B cell (primary cell): Measurements from ENCODE around the gene LRRC25. TPM values are rescaled to one million over a fixed set of nuclear protein-coding genes. Genes with fewer than 3 reads are reported as not detected.

ENCODE experiments used
- ATAC-seq: fragments of 200-7000 bp; cut with Tn5 transposase; one replicate; pipeline ENCODE4 v1.10.0; 2021; ENCODE audit warnings: low read depth, mild to moderate bottlenecking, moderate number of reproducible peaks, moderate library complexity
- CTCF ChIA-PET: fragments of 350-600 bp; sonication (Branson Sonifier 250); formaldehyde crosslinking; loops from one replicate; lab custom pipeline; 2021; ENCODE audit warnings: antibody characterized with exemption, inconsistent platforms; lab: Charles Lee
- POLR2A ChIA-PET: fragments of 350-600 bp; sonication (Branson Sonifier 250); formaldehyde crosslinking; loops from one replicate; lab custom pipeline; 2021; ENCODE audit warnings: antibody characterized with exemption; lab: Charles Lee
- DNase-seq: peaks from one replicate; pipeline ENCODE4 v3.0.0; 2013
- H2AFZ ChIP-seq: 2 replicates; pipeline ENCODE4 v1.6.1; 2012; ENCODE audit warnings: mild to moderate bottlenecking, low read depth, low read length; ENCODE audit not compliant: insufficient read depth, poor library complexity, severe bottlenecking
- H3K27ac ChIP-seq, 2 donors: 1 replicate in 1 of 2; 2 replicates in 1 of 2; pipeline ENCODE4 v1.5.1; 2012 to 2013; ENCODE audit warnings: low read length in 2 of 2, mild to moderate bottlenecking in 2 of 2, moderate library complexity in 1 of 2
- H3K27me3 ChIP-seq, 4 experiments: fragments of 200-600 bp in 1 of 4; sonication (generic) in 1 of 4; replicated peaks in 1 of 4; 1 replicate in 2 of 4; 2 replicates in 2 of 4; pipeline versions ENCODE4 v1.6.1 to v1.7.0; 2013 to 2016; ENCODE audit warnings: low read length in 3 of 4, mild to moderate bottlenecking in 2 of 4, mixed read lengths in 1 of 4, moderate library complexity in 1 of 4; ENCODE audit not compliant: insufficient read depth in 4 of 4, control insufficient read depth in 3 of 4; ENCODE audit errors: control extremely low read depth in 1 of 4
- H3K36me3 ChIP-seq, 2 experiments: replicated peaks in 1 of 2; 1 replicate in 1 of 2; 2 replicates in 1 of 2; pipeline versions ENCODE4 v1.6.1 to v1.7.1; 2013; ENCODE audit warnings: low read length in 1 of 2; ENCODE audit not compliant: insufficient read depth in 2 of 2, control insufficient read depth in 1 of 2; ENCODE audit errors: control extremely low read depth in 1 of 2, extremely low read depth in 1 of 2
- H3K4me1 ChIP-seq, 2 donors: fragments of 200-600 bp in 1 of 2; sonication (generic) in 1 of 2; 1 replicate in 1 of 2; 2 replicates in 1 of 2; pipeline versions ENCODE4 v1.5.1 to v1.6.1; 2013 to 2017; ENCODE audit warnings: low read length in 2 of 2; ENCODE audit not compliant: control insufficient read depth in 2 of 2, insufficient read depth in 2 of 2
- H3K4me2 ChIP-seq: replicated peaks from 2 replicates; pipeline ENCODE3; 2012; ENCODE audit warnings: mild to moderate bottlenecking, low read depth, low read length; ENCODE audit not compliant: poor library complexity, severe bottlenecking
- H3K4me3 ChIP-seq, 5 experiments: fragments of 200-600 bp in 1 of 5; sonication (generic) in 1 of 5; 1 replicate in 3 of 5; 2 replicates in 2 of 5; pipeline versions ENCODE4 v1.5.1 to v1.7.0; 2011 to 2016; ENCODE audit warnings: low read length in 4 of 5, mild to moderate bottlenecking in 4 of 5, low read depth in 2 of 5, control low read depth in 1 of 5, moderate library complexity in 1 of 5; ENCODE audit not compliant: insufficient read depth in 1 of 5; ENCODE audit errors: control extremely low read depth in 1 of 5, extremely low read depth in 1 of 5
- H3K79me2 ChIP-seq: fragments of 200-600 bp; sonication (generic); one replicate; pipeline ENCODE4 v1.6.0; 2016; ENCODE audit warnings: low read length; ENCODE audit not compliant: control insufficient read depth, insufficient read depth
- H3K9ac ChIP-seq: fragments of 200-600 bp; sonication (generic); 2 replicates; pipeline ENCODE4 v1.6.1; 2017; ENCODE audit warnings: mild to moderate bottlenecking, low read length, moderate library complexity
- H3K9me3 ChIP-seq, 3 donors: one replicate each; pipeline versions ENCODE4 v1.6.1 to v1.7.1; 2013; ENCODE audit warnings: low read length in 2 of 3; ENCODE audit not compliant: control insufficient read depth in 2 of 3, insufficient read depth in 1 of 3; ENCODE audit errors: control extremely low read depth in 1 of 3
- H4K20me1 ChIP-seq: 2 replicates; pipeline ENCODE4 v1.6.0; 2012; ENCODE audit warnings: mild to moderate bottlenecking, low read length; ENCODE audit not compliant: insufficient read depth, control insufficient read depth, poor library complexity, severe bottlenecking
- H3K27ac Mint-ChIP-seq: one replicate; pipeline ENCODE4 v1.8.0; 2021; ENCODE audit warnings: mixed read lengths
- H3K27me3 Mint-ChIP-seq: one replicate; pipeline ENCODE4 v1.8.0; 2021; ENCODE audit warnings: mixed read lengths
- H3K4me1 Mint-ChIP-seq: one replicate; pipeline ENCODE4 v1.8.0; 2021; ENCODE audit warnings: mixed read lengths
- H3K4me3 Mint-ChIP-seq: one replicate; pipeline ENCODE4 v1.8.0; 2021; ENCODE audit warnings: mixed read lengths
- H3K9me3 Mint-ChIP-seq: one replicate; pipeline ENCODE4 v1.8.0; 2022; ENCODE audit warnings: mixed read lengths; ENCODE audit not compliant: insufficient read depth
- CTCF ChIP-seq: fragments of 200-600 bp; IDR thresholded peaks from one replicate; pipeline ENCODE4 v1.8.0; 2022; ENCODE audit warnings: antibody characterized with exemption, mild to moderate bottlenecking
- EZH2 ChIP-seq: IDR thresholded peaks from 2 replicates; pipeline ENCODE4 v1.6.1; 2012; ENCODE audit warnings: borderline replicate concordance, low read depth, mild to moderate bottlenecking, moderate library complexity, low read length; ENCODE audit not compliant: insufficient read depth, poor library complexity, severe bottlenecking
- WGBS: methylation state at CpG from one replicate; pipeline ENCODE4 v1.1.5; 2013; ENCODE audit warnings: missing lambda C conversion rate; ENCODE audit not compliant: insufficient coverage; 5-methylcytosine and 5-hydroxymethylcytosine counted together
- intact Hi-C: fragments of 100-400 bp; cut with micrococcal nuclease; formaldehyde crosslinking; loops from one replicate; pipeline ENCODE4 v1.10.0; 2022
- polyA plus RNA-seq: library from polyadenylated mRNA; depleted of rRNA; stranded (reverse); fragments of >200 nt; gene quantifications from 2 replicates; pipeline ENCODE4 v1.2.3, GENCODE V29; 2012
- total RNA-seq, 2 donors: library from RNA; stranded (reverse); fragments of 120-200 nt in 1 of 2; gene quantifications; 1 replicate in 1 of 2; 2 replicates in 1 of 2; pipeline versions ENCODE4 v1.2.3 to v1.2.4, GENCODE V29; 2013 to 2022

The LRRC25 gene
- total and polyA plus RNA-seq, 2 donors (not counting 1 experiment from before 2014, with no cell fraction given), result 2.4 to 5.7 TPM

GRCh38 chr19:18419195-18419698, 21.8 kb upstream of the LRRC25 start, which contains the start of gene SSBP4:
Gene SSBP4 (plus strand): TSS chr19:18419398. CDS start chr19:18419649, 251 bp downstream.
- H3K9ac ChIP-seq, result peak within 1 kb of the TSS; percentile 63
- under 1% methylated on average over 80 of the region's 80 CpGs for WGBS
- Mint-ChIP-seq H3K4me3 (peak within 1 kb of the TSS; percentile 85), H3K9me3 (no peaks in the 10 kb centered on the region), H3K27me3 (peaks cover 31% of the 10 kb centered on the region), H3K27ac (peak within 1 kb of the TSS; percentile 71), H3K4me1 (peaks cover 66% of the 10 kb centered on the region)
- no peak within 1 kb of the TSS for H3K27ac ChIP-seq
- H3K27me3 ChIP-seq, result peaks cover 0 to 50% (median 31%) of the 10 kb centered on the region in 4 experiments
- H3K4me1 ChIP-seq, result peaks cover 70 to 77% of the 10 kb centered on the region in 2 donors
- POLR2A ChIA-PET, result interaction anchor here (0.7 to 2.8 kb wide), 6 partner anchors 9 to 227 kb away, joined by 3 to 15 read pairs (median 4); partner anchors contain the start of gene MPV17L2
- TF ChIP-seq CTCF, result peak; percentile 55
- no peak for TF ChIP-seq EZH2
- intact Hi-C loops, result loop anchor here (1.0 kb wide), 1 partner anchor 10 kb away; no protein-coding TSS in a partner anchor
- peaks cover 0 to 28% (median 0%) of the 10 kb centered on the region in 3 donors for H3K9me3 ChIP-seq
- ATAC-seq, result peak; percentile 64
- DNase-seq, result peak; percentile 88
- H3K79me2 ChIP-seq, result peaks cover 28% of the 10 kb centered on the region
- CTCF ChIA-PET, result interaction anchor here (0.6 to 3.5 kb wide), 18 partner anchors 9 to 355 kb away, joined by 3 to 17 read pairs (median 4); partner anchors contain the start of gene LSM4
- H4K20me1 ChIP-seq, result peaks cover 54% of the 10 kb centered on the region
- H3K4me3 ChIP-seq, result peak within 1 kb of the TSS in 4 of 5 experiments; percentile 41 to 67 (median 52)
- no peaks in the 10 kb centered on the region for H3K36me3 ChIP-seq
- peak within 1 kb of the TSS; percentile 97 for H3K4me2 ChIP-seq
- H2AFZ ChIP-seq, result peak within 1 kb of the TSS; percentile 51
